BE2C (cell line): Measurements from ENCODE around the gene VPS25.

ENCODE experiments used
- DNase-seq: peaks from one replicate; pipeline ENCODE4 v3.0.0-alpha.2; 2020
- H3K27me3 ChIP-seq: fragments of 250-450 bp; sonication (Bioruptor Pico); 2 replicates; pipeline ENCODE4 v1.5.1; 2020; ENCODE audit warnings: mild to moderate bottlenecking
- H3K36me3 ChIP-seq: fragments of 250-450 bp; sonication (Bioruptor Pico); 2 replicates; pipeline ENCODE4 v1.5.1; 2020; ENCODE audit warnings: mild to moderate bottlenecking
- H3K4me1 ChIP-seq: fragments of 250-450 bp; sonication (Bioruptor Pico); 2 replicates; pipeline ENCODE4 v1.5.1; 2020
- H3K4me3 ChIP-seq: 2 replicates; pipeline ENCODE4 v1.5.1; 2011; ENCODE audit warnings: low read depth, low read length
- H3K9me3 ChIP-seq: fragments of 250-450 bp; sonication (Bioruptor Pico); 2 replicates; pipeline ENCODE4 v1.5.1; 2020
- CTCF ChIP-seq: IDR thresholded peaks from 2 replicates; pipeline ENCODE4 v1.5.1; 2012; ENCODE audit warnings: mild to moderate bottlenecking, low read depth, low read length

VPS25 gene

GRCh38 chr17:42778570-42778969 is 5.3 kb downstream of the VPS25 start:
- DNase-seq, result no peak
- Histone ChIP-seq H3K4me1 (peaks cover 3% of the 10 kb centered on the region; the same call in 1 of the 2 replicates), H3K4me3 (no peak overlapping the region), H3K27me3 (peaks cover 31% of the 10 kb centered on the region), H3K36me3 (peaks cover 23% of the 10 kb centered on the region), H3K9me3 (no peaks in the 10 kb centered on the region)
- TF ChIP-seq CTCF, result no peak

GRCh38 chr17:42779304-42779935 is 6.2 kb downstream of the VPS25 start:
- Histone ChIP-seq H3K36me3 (peaks cover 23% of the 10 kb centered on the region), H3K4me1 (no peaks in the 10 kb centered on the region), H3K9me3 (no peaks in the 10 kb centered on the region), H3K27me3 (peaks cover 39% of the 10 kb centered on the region), H3K4me3 (no peak overlapping the region)
- no peak for TF ChIP-seq CTCF
- DNase-seq, result no peak

GRCh38 chr17:42779936-42780850 is 6.9 kb downstream of the VPS25 start, which contains the start of gene WNK4:
WNK4 (plus strand) TSS chr17:42780610; CDS start chr17:42780699, 89 bp downstream.
- H3K9me3 ChIP-seq, result no peaks in the 10 kb centered on the region; the same call in 1 of the 2 replicates
- H3K4me3 ChIP-seq, result peak within 1 kb of the TSS; percentile 45
- DNase-seq, result peak; percentile 36
- TF ChIP-seq CTCF, result no peak
- H3K36me3 ChIP-seq, result peaks cover 20% of the 10 kb centered on the region
- peaks cover 47% of the 10 kb centered on the region for H3K27me3 ChIP-seq
- H3K4me1 ChIP-seq, result no peaks in the 10 kb centered on the region

- H3K4me1 ChIP-seq, result no peaks in the 10 kb centered on the region
- H3K36me3 ChIP-seq, result peaks cover 12% of the 10 kb centered on the region
- peak overlapping the region; percentile 45 for H3K4me3 ChIP-seq
- peaks cover 4% of the 10 kb centered on the region for H3K9me3 ChIP-seq
- DNase-seq, result no peak
- H3K27me3 ChIP-seq, result peaks cover 56% of the 10 kb centered on the region
- no peak for TF ChIP-seq CTCF
These were observed 7.8 kb downstream of the VPS25 start for GRCh38 chr17:42780851-42781638.

DNA sequence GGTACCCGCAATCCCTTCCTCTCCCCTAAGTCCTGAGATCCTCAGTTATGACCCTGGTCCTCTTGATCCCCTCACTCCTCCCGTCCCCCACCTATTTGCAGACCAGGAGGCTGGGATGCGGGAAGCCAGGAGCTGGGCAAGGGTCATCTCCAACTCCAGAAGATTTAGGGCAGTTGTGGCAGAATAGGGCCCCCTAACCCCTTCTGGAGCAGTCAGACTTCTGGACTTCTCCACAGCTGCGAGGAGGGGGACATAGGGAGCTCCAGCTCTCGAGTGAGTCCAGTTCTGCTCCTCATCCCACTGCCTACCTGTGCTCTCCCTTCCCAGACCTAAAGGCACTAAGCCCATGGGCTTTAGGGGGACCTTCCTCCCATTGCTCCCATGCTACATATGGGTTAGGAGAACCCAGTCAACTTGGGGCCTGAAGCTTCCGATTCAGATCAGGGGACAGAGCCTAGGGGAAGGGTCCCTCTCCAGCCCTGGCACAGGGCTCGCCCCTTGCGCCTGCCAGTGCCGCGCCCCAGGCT is 8.5 kb downstream of the VPS25 start:
- peaks cover 4% of the 10 kb centered on the region for H3K9me3 ChIP-seq
- no peak for DNase-seq
- TF ChIP-seq CTCF, result no peak
- H3K4me3 ChIP-seq, result no peak overlapping the region
- no peaks in the 10 kb centered on the region for H3K4me1 ChIP-seq
- peaks cover 8% of the 10 kb centered on the region for H3K36me3 ChIP-seq
- peaks cover 62% of the 10 kb centered on the region for H3K27me3 ChIP-seq
